ENCODE measurements around the gene ODAD2. TPM values are rescaled to one million over a fixed set of nuclear protein-coding genes. Genes with fewer than 3 reads are reported as not detected.

The ODAD2 gene
- total RNA-seq, 1 donor from 2014 or later = 0.48 TPM

GRCh38 chr10:27912231-27912630, 86.6 kb downstream of the ODAD2 start:
- Mint-ChIP-seq H3K27ac (ENCODE audit: unreplicated experiment) (no peak overlapping the region), H3K4me1 (ENCODE audit: low read depth, unreplicated experiment) (no peaks in the 10 kb centered on the region), H3K4me3 (ENCODE audit: unreplicated experiment) (no peak overlapping the region), H3K9me3 (ENCODE audit: unreplicated experiment) (peaks cover 3% of the 10 kb centered on the region), H3K27me3 (ENCODE audit: low read depth, unreplicated experiment) (peaks cover 4% of the 10 kb centered on the region), H3K36me3 (ENCODE audit: low read depth, unreplicated experiment) (no peaks in the 10 kb centered on the region)
- Histone ChIP-seq H3K36me3 (ENCODE audit: insufficient read depth, low read length) (no peaks in the 10 kb centered on the region), H3K4me1 (ENCODE audit: insufficient read depth, low read length) (no peaks in the 10 kb centered on the region), H3K4me2 (ENCODE audit: low read length) (no peak overlapping the region), H2AFZ (ENCODE audit: low read depth, low read length) (no peak overlapping the region), H3K79me2 (ENCODE audit: insufficient read depth, low read length) (no peaks in the 10 kb centered on the region), H3K4me3 (ENCODE audit: insufficient read depth, low read depth, low read length) (no peak overlapping the region), H3K27me3 (ENCODE audit: insufficient read depth, low read length) (no peaks in the 10 kb centered on the region), H3K27ac (ENCODE audit: low read depth, low read length) (no peak overlapping the region), H4K20me1 (ENCODE audit: insufficient read depth, low read length) (no peaks in the 10 kb centered on the region), H3K9me3 (ENCODE audit: insufficient read depth, low read depth, low read length) (no peaks in the 10 kb centered on the region), H3K9ac (ENCODE audit: low read length) (no peak overlapping the region)
- DNase-seq (ENCODE audit: low read depth) (no peak), FAIRE-seq (no peak)
- no peak for TF ChIP-seq EZH2 (IDR thresholded peaks at IDR 0.05; ENCODE audit: insufficient read depth, low read length)
- TF ChIP-seq, protein P1, sequence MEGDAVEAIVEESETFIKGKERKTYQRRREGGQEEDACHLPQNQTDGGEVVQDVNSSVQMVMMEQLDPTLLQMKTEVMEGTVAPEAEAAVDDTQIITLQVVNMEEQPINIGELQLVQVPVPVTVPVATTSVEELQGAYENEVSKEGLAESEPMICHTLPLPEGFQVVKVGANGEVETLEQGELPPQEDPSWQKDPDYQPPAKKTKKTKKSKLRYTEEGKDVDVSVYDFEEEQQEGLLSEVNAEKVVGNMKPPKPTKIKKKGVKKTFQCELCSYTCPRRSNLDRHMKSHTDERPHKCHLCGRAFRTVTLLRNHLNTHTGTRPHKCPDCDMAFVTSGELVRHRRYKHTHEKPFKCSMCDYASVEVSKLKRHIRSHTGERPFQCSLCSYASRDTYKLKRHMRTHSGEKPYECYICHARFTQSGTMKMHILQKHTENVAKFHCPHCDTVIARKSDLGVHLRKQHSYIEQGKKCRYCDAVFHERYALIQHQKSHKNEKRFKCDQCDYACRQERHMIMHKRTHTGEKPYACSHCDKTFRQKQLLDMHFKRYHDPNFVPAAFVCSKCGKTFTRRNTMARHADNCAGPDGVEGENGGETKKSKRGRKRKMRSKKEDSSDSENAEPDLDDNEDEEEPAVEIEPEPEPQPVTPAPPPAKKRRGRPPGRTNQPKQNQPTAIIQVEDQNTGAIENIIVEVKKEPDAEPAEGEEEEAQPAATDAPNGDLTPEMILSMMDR (IDR thresholded peaks at IDR 0.05; ENCODE audit: insufficient read depth, low read depth, low read length) = no peak

DNA sequence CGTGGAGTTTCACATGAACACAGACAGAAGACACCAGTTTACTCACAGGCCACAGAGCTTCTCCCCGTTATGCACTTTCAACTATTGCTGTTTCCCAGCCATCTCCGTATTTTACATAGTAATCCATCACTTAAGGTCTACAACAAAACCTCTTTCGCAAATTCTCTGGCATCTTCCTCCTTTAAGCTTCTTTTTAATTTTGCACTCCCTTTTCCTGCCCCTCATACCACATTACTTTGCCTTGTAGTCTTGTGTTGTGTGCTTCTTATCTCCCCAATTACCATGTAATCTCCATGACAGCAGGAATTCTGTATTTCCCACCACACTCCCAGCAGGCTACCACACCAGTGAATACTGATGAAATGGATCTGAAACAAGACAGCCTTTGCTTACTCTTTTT, 87.3 kb downstream of the ODAD2 start:
- no peak overlapping the region for H2AFZ ChIP-seq (ENCODE audit: low read depth, low read length)
- peaks cover 3% of the 10 kb centered on the region for H3K9me3 Mint-ChIP-seq (ENCODE audit: unreplicated experiment)
- peak overlapping the region; percentile 6 for H3K27ac Mint-ChIP-seq (ENCODE audit: unreplicated experiment)
- no peaks in the 10 kb centered on the region for H3K4me1 Mint-ChIP-seq (ENCODE audit: low read depth, unreplicated experiment)
- H3K4me3 Mint-ChIP-seq (ENCODE audit: unreplicated experiment) = no peak overlapping the region
- no peak overlapping the region for H3K4me2 ChIP-seq (ENCODE audit: low read length)
- peak; percentile 42 for DNase-seq (ENCODE audit: low read depth)
- H3K79me2 ChIP-seq (ENCODE audit: insufficient read depth, low read length) = no peaks in the 10 kb centered on the region
- no peak overlapping the region for H3K9ac ChIP-seq (ENCODE audit: low read length)
- H3K4me1 ChIP-seq (ENCODE audit: insufficient read depth, low read length) = no peaks in the 10 kb centered on the region
- no peaks in the 10 kb centered on the region for H3K36me3 Mint-ChIP-seq (ENCODE audit: low read depth, unreplicated experiment)
- H3K9me3 ChIP-seq (ENCODE audit: insufficient read depth, low read depth, low read length) = no peaks in the 10 kb centered on the region
- H3K27ac ChIP-seq (ENCODE audit: low read depth, low read length) = no peak overlapping the region
- TF ChIP-seq EZH2 (IDR thresholded peaks at IDR 0.05; ENCODE audit: insufficient read depth, low read length) = no peak
- TF ChIP-seq, protein P1 (IDR thresholded peaks at IDR 0.05; ENCODE audit: insufficient read depth, low read depth, low read length) = no peak
- FAIRE-seq = no peak
- no peaks in the 10 kb centered on the region for H3K36me3 ChIP-seq (ENCODE audit: insufficient read depth, low read length)
- peaks cover 4% of the 10 kb centered on the region for H3K27me3 Mint-ChIP-seq (ENCODE audit: low read depth, unreplicated experiment)
- H4K20me1 ChIP-seq (ENCODE audit: insufficient read depth, low read length) = no peaks in the 10 kb centered on the region
- no peak overlapping the region for H3K4me3 ChIP-seq (ENCODE audit: insufficient read depth, low read depth, low read length)
- no peaks in the 10 kb centered on the region for H3K27me3 ChIP-seq (ENCODE audit: insufficient read depth, low read length)

DNA sequence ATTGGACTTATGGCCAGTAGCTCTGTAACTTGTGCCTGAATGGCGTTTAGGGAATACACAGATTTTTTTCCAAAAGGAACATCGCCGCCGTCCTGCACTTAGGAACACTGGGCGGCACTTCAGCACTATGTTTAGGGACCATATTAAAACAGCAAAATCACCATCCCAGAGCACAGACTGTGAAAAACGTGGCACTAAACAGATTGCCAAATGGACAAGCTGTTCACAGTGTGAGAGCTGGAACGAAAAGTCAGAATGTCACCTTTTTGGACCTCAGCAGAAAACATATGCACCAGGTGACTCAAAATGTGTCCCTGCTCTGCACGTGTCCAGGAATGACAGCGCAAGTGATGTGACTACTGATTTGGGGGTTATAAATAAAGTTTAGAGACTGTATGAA, 87.9 kb downstream of the ODAD2 start:
- no peaks in the 10 kb centered on the region for H3K4me1 ChIP-seq (ENCODE audit: insufficient read depth, low read length)
- TF ChIP-seq EZH2 (IDR thresholded peaks at IDR 0.05; ENCODE audit: insufficient read depth, low read length) = no peak
- TF ChIP-seq, protein P1 (IDR thresholded peaks at IDR 0.05; ENCODE audit: insufficient read depth, low read depth, low read length) = no peak
- no peaks in the 10 kb centered on the region for H3K4me1 Mint-ChIP-seq (ENCODE audit: low read depth, unreplicated experiment)
- H3K36me3 ChIP-seq (ENCODE audit: insufficient read depth, low read length) = no peaks in the 10 kb centered on the region
- no peak overlapping the region for H3K9ac ChIP-seq (ENCODE audit: low read length)
- peaks cover 3% of the 10 kb centered on the region for H3K9me3 Mint-ChIP-seq (ENCODE audit: unreplicated experiment)
- no peaks in the 10 kb centered on the region for H4K20me1 ChIP-seq (ENCODE audit: insufficient read depth, low read length)
- H3K4me2 ChIP-seq (ENCODE audit: low read length) = no peak overlapping the region
- DNase-seq (ENCODE audit: low read depth) (no peak), FAIRE-seq (no peak)
- H3K27me3 Mint-ChIP-seq (ENCODE audit: low read depth, unreplicated experiment) = peaks cover 4% of the 10 kb centered on the region
- H3K4me3 Mint-ChIP-seq (ENCODE audit: unreplicated experiment) = no peak overlapping the region
- H3K9me3 ChIP-seq (ENCODE audit: insufficient read depth, low read depth, low read length) = no peaks in the 10 kb centered on the region
- no peak overlapping the region for H2AFZ ChIP-seq (ENCODE audit: low read depth, low read length)
- no peak overlapping the region for H3K27ac Mint-ChIP-seq (ENCODE audit: unreplicated experiment)
- no peak overlapping the region for H3K4me3 ChIP-seq (ENCODE audit: insufficient read depth, low read depth, low read length)
- no peaks in the 10 kb centered on the region for H3K79me2 ChIP-seq (ENCODE audit: insufficient read depth, low read length)
- H3K27me3 ChIP-seq (ENCODE audit: insufficient read depth, low read length) = no peaks in the 10 kb centered on the region
- H3K27ac ChIP-seq (ENCODE audit: low read depth, low read length) = no peak overlapping the region
- no peaks in the 10 kb centered on the region for H3K36me3 Mint-ChIP-seq (ENCODE audit: low read depth, unreplicated experiment)

All from astrocyte (in vitro differentiated cells and primary cell).